Panc1 (cell line): ENCODE measurements around the gene FKTN. TPM values are rescaled to one million over a fixed set of nuclear protein-coding genes. Genes with fewer than 3 reads are reported as not detected.

ENCODE experiments used
- ATAC-seq: fragments of 200-7000 bp; cut with Tn5 transposase; 2 replicates; pipeline ENCODE4 v1.9.1; 2020; ENCODE audit warnings: mild to moderate bottlenecking, moderate library complexity
- Bru-seq: library from RNA; stranded (reverse); fragments of 400-500 nt; gene quantifications from one replicate; lab custom pipeline; 2021; lab: Mats Ljungman, UMichigan
- BruChase-seq, 2 experiments: library from RNA; stranded (reverse); fragments of 400-500 nt; gene quantifications; one replicate each; lab custom pipeline; 2021; lab: Mats Ljungman, UMichigan
- BruUV-seq: library from RNA; stranded (reverse); fragments of 400-500 nt; replicated peaks from 2 replicates; lab custom pipeline; 2021; lab: Mats Ljungman, UMichigan
- CTCF ChIA-PET: fragments of 300-600 bp; sonication (Branson Sonifier 250); formaldehyde crosslinking; loops from one replicate; lab custom pipeline; 2022; ENCODE audit warnings: antibody characterized with exemption; lab: Charles Lee
- POLR2A ChIA-PET: fragments of 300-600 bp; sonication (Branson Sonifier 250); formaldehyde crosslinking; loops from one replicate; lab custom pipeline; 2022; ENCODE audit warnings: antibody characterized with exemption; lab: Charles Lee
- DNase-seq: peaks from one replicate; pipeline ENCODE4 v3.0.0-alpha.2; 2010; ENCODE audit warnings: low read depth, low spot score
- H3K27ac ChIP-seq: 2 replicates; pipeline ENCODE4 v1.5.1; 2011; ENCODE audit warnings: mild to moderate bottlenecking, low read length, inconsistent platforms
- H3K27me3 ChIP-seq: fragments of 200-500 bp; sonication (Bioruptor generic); 2 replicates; pipeline ENCODE4 v1.6.0; 2014; ENCODE audit warnings: low read length, inconsistent platforms; ENCODE audit not compliant: control insufficient read depth, insufficient read depth
- H3K36me3 ChIP-seq: fragments of 200-500 bp; sonication (Bioruptor generic); 2 replicates; pipeline ENCODE4 v1.5.1; 2014; ENCODE audit warnings: inconsistent platforms, mild to moderate bottlenecking, low read length, moderate library complexity; ENCODE audit not compliant: control insufficient read depth, insufficient read depth
- H3K4me1 ChIP-seq: 2 replicates; pipeline ENCODE4 v1.5.1; 2011; ENCODE audit warnings: inconsistent platforms, mild to moderate bottlenecking, low read length, moderate library complexity; ENCODE audit not compliant: control insufficient read depth, insufficient read depth
- H3K4me3 ChIP-seq, 2 experiments: 2 replicates each; pipeline ENCODE4 v1.5.1; 2011 to 2012; ENCODE audit warnings: low read depth in 2 of 2, low read length in 2 of 2, mild to moderate bottlenecking in 2 of 2, inconsistent platforms in 1 of 2, moderate library complexity in 1 of 2
- H3K9me3 ChIP-seq: fragments of 200-500 bp; sonication (Bioruptor generic); 2 replicates; pipeline ENCODE4 v1.5.1; 2014; ENCODE audit warnings: low read depth, mild to moderate bottlenecking, inconsistent platforms, low read length, moderate library complexity; ENCODE audit not compliant: control insufficient read depth, insufficient read depth
- CTCF ChIP-seq: fragments of 450-650 bp; IDR thresholded peaks from 2 replicates; pipeline ENCODE4 v1.5.1; 2017; ENCODE audit warnings: mild to moderate bottlenecking
- POLR2AphosphoS5 ChIP-seq: IDR thresholded peaks from 2 replicates; pipeline ENCODE4 v1.6.1; 2012; ENCODE audit warnings: mild to moderate bottlenecking, low read depth, low read length, moderate library complexity
- REST ChIP-seq, 2 experiments: IDR thresholded peaks; 2 replicates each; pipeline ENCODE4 v1.6.1; 2011 to 2012; ENCODE audit warnings: low read depth in 2 of 2, control low read depth in 1 of 2, low read length in 1 of 2, mild to moderate bottlenecking in 1 of 2, moderate library complexity in 1 of 2; ENCODE audit not compliant: insufficient read depth in 1 of 2
- SIN3A ChIP-seq: IDR thresholded peaks from 2 replicates; pipeline ENCODE4 v1.6.1; 2012; ENCODE audit warnings: low read depth, mild to moderate bottlenecking, low read length, moderate library complexity, borderline replicate concordance; ENCODE audit not compliant: insufficient read depth
- TCF7L2 ChIP-seq: IDR thresholded peaks from 2 replicates; pipeline ENCODE4 v1.6.1; 2011; ENCODE audit warnings: mild to moderate bottlenecking, low read depth, low read length, inconsistent platforms
- in situ Hi-C: cut with HindIII; loops from 2 replicates; pipeline ENCODE4 v1.10.0; 2016; ENCODE audit warnings: low sequenced_read_pairs, low pct_unique_long_range_greater_than_20kb
- intact Hi-C: fragments of 100-400 bp; cut with micrococcal nuclease; formaldehyde crosslinking; loops from one replicate; pipeline ENCODE4 v1.10.0; 2022; ENCODE audit not compliant: unreplicated experiment
- long read RNA-seq: library from polyadenylated mRNA; unstranded; transcript quantifications from one replicate; pipeline ENCODE4 v2.0.0, GENCODE V29; 2021; ENCODE audit not compliant: unreplicated experiment
- polyA plus RNA-seq: library from polyadenylated mRNA; unstranded; fragments of >200 nt; gene quantifications from one replicate; pipeline ENCODE4 v1.2.1, GENCODE V29; 2012; ENCODE audit warnings: missing spikeins; ENCODE audit not compliant: insufficient read length
- total RNA-seq: library from RNA; stranded (reverse); gene quantifications from one replicate; pipeline ENCODE4 v1.2.1, GENCODE V29; 2021; ENCODE audit not compliant: unreplicated experiment

FKTN gene
- total RNA-seq (15.2 TPM), Bru-seq, nascent RNA (percentile 63 among the genes with signal in this experiment), BruChase-seq, experiment 1, labeled RNA remaining after a 2-hour chase (percentile 65 among the genes with signal in this experiment), BruChase-seq, experiment 2, labeled RNA remaining after a 6-hour chase (percentile 71 among the genes with signal in this experiment)
- 5.1 TPM for polyA plus RNA-seq
- long read RNA-seq, full-length matches to known transcripts = 3 of 22 reads
- long read RNA-seq, partial matches to known transcripts = 3 of 22 reads
- long read RNA-seq, other reads (novel, unspliced or antisense) = 16 of 22 reads

DNA sequence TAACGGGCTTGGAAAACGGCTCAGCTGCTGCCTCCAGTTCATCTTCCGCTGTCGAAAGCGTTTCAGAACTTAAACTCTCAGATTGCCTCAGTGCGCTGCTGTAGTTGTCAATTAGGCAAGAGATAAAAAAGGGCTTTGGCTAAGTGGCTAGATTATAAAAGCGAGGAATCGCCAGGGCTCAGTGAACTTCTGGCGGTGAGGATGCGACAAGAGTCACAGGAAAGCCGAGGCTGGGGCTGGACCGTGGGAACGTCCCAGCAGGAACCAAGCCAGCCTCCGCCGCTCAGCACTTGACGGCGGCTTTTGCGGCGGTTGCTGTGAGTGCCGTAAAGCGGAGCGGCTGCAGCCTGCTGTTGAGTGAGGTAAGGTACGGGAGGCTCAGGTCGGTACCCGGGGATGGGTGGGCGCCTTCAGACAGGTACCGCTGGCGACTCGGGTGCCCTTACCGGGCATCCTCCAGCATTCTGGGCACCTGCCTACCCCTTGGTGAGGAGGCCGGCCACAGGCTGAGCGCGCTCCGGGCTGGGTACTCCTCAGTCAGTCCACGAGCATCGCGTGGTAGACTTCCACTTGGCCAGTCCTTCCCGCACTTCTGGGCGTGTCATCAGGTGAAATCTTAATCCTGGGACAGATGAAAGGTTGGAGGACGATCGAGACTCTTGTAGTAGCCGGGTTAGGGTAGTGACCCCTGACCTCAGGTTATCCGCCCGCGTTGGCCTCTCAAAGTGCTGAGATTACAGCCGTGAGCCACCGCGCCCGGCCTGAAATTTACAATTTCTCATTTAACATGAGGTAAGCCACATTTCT is at the start of gene FKTN:
TSS of gene FKTN (plus strand) at position 328 of the 807 bp plus-strand sequence. CDS start 16,902 bp downstream, outside the sequence.
- H3K36me3 ChIP-seq = no peaks in the 10 kb centered on the region; the same call in 1 of the 2 replicates
- H3K27me3 ChIP-seq = no peaks in the 10 kb centered on the region
- DNase-seq (peak; percentile 53), ATAC-seq (peak; percentile 97)
- TF ChIP-seq TCF7L2 = no peak
- TF ChIP-seq SIN3A = no peak
- peak; percentile 77 for TF ChIP-seq POLR2AphosphoS5
- TF ChIP-seq REST (IDR thresholded peaks at IDR 0.05; ENCODE audit: insufficient read depth in 1 of 2, low read depth in 2 of 2, low read length in 1 of 2) = 0 out of 4 replicates have a peak, but pooled peaks of 1 of the 2 experiments have one; percentile 24
- TF ChIP-seq CTCF = no peak
- H3K9me3 ChIP-seq = peaks cover 12% of the 10 kb centered on the region; the same call in 1 of the 2 replicates
- intact Hi-C loops = no loop called here
- H3K27ac ChIP-seq = peak within 1 kb of the TSS; percentile 81
- peak within 1 kb of the TSS; percentile 68 to 87 for H3K4me3 ChIP-seq
- POLR2A ChIA-PET = no interaction called here
- H3K4me1 ChIP-seq = no peaks in the 10 kb centered on the region
- no TSS peak for BruUV-seq
- in situ Hi-C loops = no loop called here
- CTCF ChIA-PET = no interaction called here

DNA sequence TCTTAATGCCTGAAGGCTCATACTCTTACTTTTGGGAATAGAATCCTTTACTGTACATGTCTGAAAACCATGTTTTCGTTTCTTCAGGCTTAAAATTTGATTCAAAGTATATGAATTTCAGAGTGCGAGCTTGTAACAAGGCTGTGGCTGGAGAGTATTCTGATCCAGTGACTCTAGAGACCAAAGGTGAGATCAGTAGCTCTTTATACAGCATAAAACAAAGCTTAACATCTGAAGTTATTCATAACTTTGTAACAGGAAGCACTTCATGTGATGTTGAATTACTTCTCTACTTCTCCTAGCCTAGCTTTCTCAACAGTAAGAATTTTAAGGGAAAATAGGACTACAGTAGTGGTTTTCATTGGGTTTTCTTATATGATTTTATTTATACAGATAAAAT is 49.4 kb upstream of the FKTN start:
- intact Hi-C loops (no loop called here), in situ Hi-C loops (no loop called here)
- no TSS peak for BruUV-seq
- H3K27me3 ChIP-seq = no peaks in the 10 kb centered on the region
- ATAC-seq (no peak), DNase-seq (no peak)
- no peak overlapping the region for H3K27ac ChIP-seq
- H3K4me1 ChIP-seq = no peaks in the 10 kb centered on the region
- no peak overlapping the region for H3K4me3 ChIP-seq
- ChIA-PET CTCF (no interaction called here), POLR2A (no interaction called here)
- TF ChIP-seq CTCF (no peak), SIN3A (no peak), POLR2AphosphoS5 (no peak), TCF7L2 (no peak), REST (IDR thresholded peaks at IDR 0.05; ENCODE audit: insufficient read depth in 1 of 2, low read depth in 2 of 2, low read length in 1 of 2) (no peak)
- peaks cover 2% of the 10 kb centered on the region; the same call in 1 of the 2 replicates for H3K36me3 ChIP-seq
- no peaks in the 10 kb centered on the region for H3K9me3 ChIP-seq
